Trophoblast cell (in vitro differentiated cells and primary cell): ENCODE results near the gene RBFOX2.
A peak's percentile ranks its signal among the peaks of the same experiment; 100 is the strongest.
"Not testable (repeated sequence)": the region's sequence is repeated elsewhere in the genome, so short reads cannot be mapped to it uniquely, and the experiment has no call there.

Source experiments
- DNase-seq, 2 donors: peaks; one replicate each; pipeline ENCODE4 v3.0.0-alpha.2; 2016
- H2AFZ ChIP-seq: 2 replicates; pipeline ENCODE4 v1.6.1; 2013; ENCODE audit warnings: low read length, moderate library complexity, mild to moderate bottlenecking; ENCODE audit not compliant: insufficient read depth, poor library complexity
- H2AK5ac ChIP-seq: 2 replicates; pipeline ENCODE4 v1.6.1; 2013; ENCODE audit warnings: mild to moderate bottlenecking, low read length
- H2BK120ac ChIP-seq: 2 replicates; pipeline ENCODE4 v1.6.1; 2013; ENCODE audit warnings: low read length, mild to moderate bottlenecking, moderate library complexity; ENCODE audit not compliant: insufficient read depth, poor library complexity
- H2BK12ac ChIP-seq: 2 replicates; pipeline ENCODE4 v1.6.1; 2013; ENCODE audit warnings: mild to moderate bottlenecking, low read length, moderate library complexity
- H2BK5ac ChIP-seq: 2 replicates; pipeline ENCODE4 v1.6.1; 2013; ENCODE audit warnings: low read length, low read depth, moderate library complexity, mild to moderate bottlenecking; ENCODE audit not compliant: poor library complexity
- H3K14ac ChIP-seq: 2 replicates; pipeline ENCODE4 v1.6.1; 2013; ENCODE audit warnings: mild to moderate bottlenecking, low read length
- H3K18ac ChIP-seq: 2 replicates; pipeline ENCODE4 v1.6.1; 2013; ENCODE audit warnings: mild to moderate bottlenecking, low read length
- H3K23ac ChIP-seq: 2 replicates; pipeline ENCODE4 v1.6.1; 2013; ENCODE audit warnings: low read length
- H3K27ac ChIP-seq: 2 replicates; pipeline ENCODE4 v1.5.1; 2013; ENCODE audit warnings: low read depth, mild to moderate bottlenecking, inconsistent platforms, low read length, moderate library complexity
- H3K27me3 ChIP-seq: 2 replicates; pipeline ENCODE4 v1.6.1; 2013; ENCODE audit warnings: inconsistent platforms, mild to moderate bottlenecking, low read length, moderate library complexity; ENCODE audit not compliant: insufficient read depth
- H3K36me3 ChIP-seq, 2 experiments: 1 replicate in 1 of 2; 2 replicates in 1 of 2; pipeline ENCODE4 v1.6.1; 2013; ENCODE audit warnings: low read length in 2 of 2, mild to moderate bottlenecking in 2 of 2, moderate library complexity in 1 of 2; ENCODE audit not compliant: insufficient read depth in 2 of 2, control insufficient read depth in 1 of 2
- H3K4ac ChIP-seq: 2 replicates; pipeline ENCODE4 v1.6.1; 2013; ENCODE audit warnings: low read depth, mild to moderate bottlenecking, low read length, moderate library complexity
- H3K4me1 ChIP-seq, 2 experiments: 1 replicate in 1 of 2; 2 replicates in 1 of 2; pipeline ENCODE4 v1.6.1; 2013; ENCODE audit warnings: low read length in 2 of 2, mild to moderate bottlenecking in 2 of 2, moderate library complexity in 1 of 2; ENCODE audit not compliant: insufficient read depth in 2 of 2, control insufficient read depth in 1 of 2
- H3K4me2 ChIP-seq: 2 replicates; pipeline ENCODE4 v1.6.1; 2013; ENCODE audit warnings: inconsistent platforms, mild to moderate bottlenecking, low read length, moderate library complexity
- H3K4me3 ChIP-seq: 2 replicates; pipeline ENCODE4 v1.5.1; 2013; ENCODE audit warnings: mild to moderate bottlenecking, low read depth, low read length, inconsistent platforms
- H3K79me1 ChIP-seq: one replicate; pipeline ENCODE4 v1.6.1; 2013; ENCODE audit warnings: low read length
- H3K79me2 ChIP-seq: 2 replicates; pipeline ENCODE4 v1.6.1; 2013; ENCODE audit warnings: low read length, mild to moderate bottlenecking; ENCODE audit not compliant: control insufficient read depth, insufficient read depth, poor library complexity
- H3K9ac ChIP-seq: 2 replicates; pipeline ENCODE4 v1.6.1; 2013; ENCODE audit warnings: mild to moderate bottlenecking, low read length
- H3K9me3 ChIP-seq: 2 replicates; pipeline ENCODE4 v1.6.1; 2013; ENCODE audit warnings: low read depth, mild to moderate bottlenecking, control low read depth, inconsistent platforms, low read length; ENCODE audit not compliant: insufficient read depth
- H4K12ac ChIP-seq: 2 replicates; pipeline ENCODE4 v1.6.1; 2013; ENCODE audit warnings: low read depth, mild to moderate bottlenecking, low read length, moderate library complexity
- H4K8ac ChIP-seq: 2 replicates; pipeline ENCODE4 v1.6.1; 2013; ENCODE audit warnings: low read depth, mild to moderate bottlenecking, low read length, moderate library complexity
- H4K91ac ChIP-seq: one replicate; pipeline ENCODE4 v1.6.1; 2013; ENCODE audit warnings: low read depth, mild to moderate bottlenecking, low read length, moderate library complexity
- WGBS: extraction: QIAGEN DNeasy Blood & Tissue Kit; methylation state at CpG from one replicate; pipeline ENCODE4 v1.1.7; 2013; ENCODE audit warnings: missing lambda C conversion rate; ENCODE audit not compliant: insufficient read length, insufficient coverage; ENCODE audit errors: extremely low coverage; 5-methylcytosine and 5-hydroxymethylcytosine counted together

RBFOX2 gene

DNA sequence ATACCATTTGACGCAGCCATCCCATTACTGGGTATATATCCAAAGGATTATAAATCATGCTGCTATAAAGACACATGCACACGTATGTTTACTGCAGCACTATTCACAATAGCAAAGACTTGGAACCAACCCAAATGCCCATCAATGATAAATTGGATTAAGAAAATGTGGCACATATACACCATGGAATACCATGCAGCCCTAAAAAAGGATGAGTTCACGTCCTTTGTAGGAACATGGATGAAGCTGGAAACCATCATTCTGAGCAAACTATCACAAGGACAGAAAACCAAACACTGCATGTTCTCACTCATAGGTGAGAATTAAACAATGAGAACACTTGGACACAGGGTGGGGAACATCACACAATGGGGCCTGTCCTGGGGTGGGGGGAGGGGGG is 7.8 kb downstream of the RBFOX2 start:
- not testable (repeated sequence) for H3K4me1 ChIP-seq, H3K79me1 ChIP-seq, H4K12ac ChIP-seq, H3K18ac ChIP-seq, H2BK5ac ChIP-seq, DNase-seq, H3K27ac ChIP-seq, H3K4me3 ChIP-seq, H4K91ac ChIP-seq, H2AK5ac ChIP-seq, H3K23ac ChIP-seq, H2BK12ac ChIP-seq, H4K8ac ChIP-seq, H3K9ac ChIP-seq, H3K79me2 ChIP-seq, H3K36me3 ChIP-seq, H2AFZ ChIP-seq, H3K27me3 ChIP-seq, H2BK120ac ChIP-seq, H3K14ac ChIP-seq, H3K4ac ChIP-seq, H3K9me3 ChIP-seq, H3K4me2 ChIP-seq
- WGBS: no CpG with 5 or more reads among the region's 3 CpGs

DNA sequence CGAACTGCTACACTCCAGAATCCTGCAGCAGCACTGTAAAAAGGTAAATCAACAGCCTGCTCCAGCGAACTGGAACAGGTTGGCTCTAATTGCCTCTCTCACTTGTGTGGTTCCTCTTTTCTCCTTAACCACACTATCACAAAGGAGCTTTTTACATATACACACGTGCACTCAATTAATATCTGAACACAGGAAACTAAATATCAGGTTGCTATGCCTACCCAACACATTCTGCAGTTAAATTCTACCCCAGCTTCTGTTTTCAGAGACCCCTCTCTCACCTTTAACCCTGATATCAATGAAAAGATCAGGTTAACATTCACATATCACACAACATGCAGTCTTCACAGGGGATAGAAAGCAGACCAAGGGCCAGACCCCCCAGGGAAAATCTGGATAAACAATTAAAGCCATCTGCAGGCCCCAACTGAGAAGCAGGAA is 11.0 kb downstream of the RBFOX2 start:
- Histone ChIP-seq H4K12ac (no peak overlapping the region), H3K14ac (no peak overlapping the region), H3K4ac (no peak overlapping the region), H2BK5ac (no peak overlapping the region), H3K79me2 (peaks cover 1% of the 10 kb centered on the region), H3K18ac (no peak overlapping the region), H3K4me2 (peak overlapping the region; percentile 14), H3K27me3 (no peaks in the 10 kb centered on the region), H3K4me3 (no peak overlapping the region), H2BK12ac (no peak overlapping the region), H3K9ac (no peak overlapping the region), H3K23ac (no peak overlapping the region), H4K8ac (no peak overlapping the region), H3K27ac (no peak overlapping the region), H2AFZ (no peak overlapping the region), H3K79me1 (no peaks in the 10 kb centered on the region), H2BK120ac (no peak overlapping the region), H2AK5ac (no peak overlapping the region), H4K91ac (no peak overlapping the region), H3K36me3 (no peaks in the 10 kb centered on the region), H3K9me3 (no peaks in the 10 kb centered on the region), H3K4me1 (peaks cover 3 to 13% of the 10 kb centered on the region in 2 experiments)
- WGBS: no CpG with 5 or more reads among the region's 3 CpGs
- no peak for DNase-seq

DNA sequence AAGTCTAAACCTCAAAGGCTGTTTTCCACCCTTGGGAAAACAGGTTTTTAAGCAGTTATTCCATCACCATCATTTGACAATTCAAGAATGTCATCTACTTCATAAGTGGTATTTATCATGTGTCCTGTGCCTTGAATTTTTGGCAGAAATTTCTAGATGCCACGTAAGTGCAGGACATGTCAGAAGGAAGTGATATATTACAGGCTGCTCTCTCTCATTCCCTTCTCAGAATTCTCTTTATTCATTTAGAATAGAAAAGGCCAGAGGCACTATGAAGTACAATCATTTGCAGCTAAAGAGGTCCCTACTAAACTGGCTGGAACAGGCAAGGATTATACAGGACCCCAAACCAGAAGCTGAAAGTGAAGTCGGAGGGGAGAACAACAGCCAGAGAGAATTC is 11.9 kb downstream of the RBFOX2 start:
- H3K27me3 ChIP-seq: no peaks in the 10 kb centered on the region
- DNase-seq: no peak

DNA sequence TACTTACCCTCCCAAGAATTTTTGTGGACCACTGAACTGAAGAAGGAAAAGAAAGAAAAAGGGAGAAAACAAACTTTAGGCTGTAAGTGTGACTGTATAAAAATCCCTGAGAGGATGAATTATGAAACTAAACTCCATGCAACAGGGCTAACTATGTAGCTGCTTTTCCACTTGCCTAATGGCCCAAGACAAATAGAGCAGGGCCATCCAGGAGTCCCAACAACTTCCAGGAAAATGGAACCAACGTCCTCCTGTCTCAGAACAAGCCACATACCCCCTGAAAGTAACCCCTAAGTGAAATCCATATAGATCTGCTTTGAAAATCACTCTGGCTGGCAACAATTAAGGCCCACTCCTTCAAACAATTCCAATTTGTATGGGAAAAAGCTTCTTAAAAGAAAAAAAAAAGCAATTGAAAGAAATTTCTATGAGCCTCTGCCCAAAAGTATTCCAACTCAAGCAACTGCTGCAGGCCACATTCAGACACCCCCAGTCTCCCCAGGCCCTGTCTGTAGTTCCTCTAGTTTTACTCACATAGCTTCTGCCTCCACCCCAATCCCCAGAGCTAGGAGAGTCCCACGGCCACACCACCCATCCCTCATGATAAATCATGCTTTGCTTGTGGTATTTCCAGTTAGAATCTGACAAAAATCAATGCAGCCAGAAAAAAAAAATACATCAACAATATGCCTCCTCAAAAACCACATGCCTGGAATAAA is 12.7 kb downstream of the RBFOX2 start:
- H3K4me2 ChIP-seq: no peak overlapping the region
- H3K79me1 ChIP-seq: no peaks in the 10 kb centered on the region
- no peak overlapping the region for H2BK12ac ChIP-seq
- H3K27ac ChIP-seq: no peak overlapping the region
- peaks cover 3 to 10% of the 10 kb centered on the region in 2 experiments for H3K4me1 ChIP-seq
- no peaks in the 10 kb centered on the region for H3K36me3 ChIP-seq
- no peak overlapping the region for H4K8ac ChIP-seq
- H3K4me3 ChIP-seq: no peak overlapping the region
- H3K79me2 ChIP-seq: peaks cover 1% of the 10 kb centered on the region
- H2BK5ac ChIP-seq: no peak overlapping the region
- H3K23ac ChIP-seq: no peak overlapping the region
- WGBS: no CpG with 5 or more reads among the region's 2 CpGs
- no peaks in the 10 kb centered on the region for H3K27me3 ChIP-seq
- no peak for DNase-seq
- no peak overlapping the region for H3K9ac ChIP-seq
- H2AK5ac ChIP-seq: no peak overlapping the region
- H4K12ac ChIP-seq: no peak overlapping the region
- H3K14ac ChIP-seq: no peak overlapping the region
- no peak overlapping the region for H4K91ac ChIP-seq
- H2BK120ac ChIP-seq: no peak overlapping the region
- no peaks in the 10 kb centered on the region for H3K9me3 ChIP-seq
- H3K18ac ChIP-seq: no peak overlapping the region
- H2AFZ ChIP-seq: no peak overlapping the region
- peak overlapping the region; percentile 41 for H3K4ac ChIP-seq

More for the DNA sequence above, 11.9 kb downstream of the RBFOX2 start:
- no peaks in the 10 kb centered on the region for H3K9me3 ChIP-seq
- H3K4ac ChIP-seq: no peak overlapping the region
- H3K4me1 ChIP-seq: peaks cover 3 to 10% of the 10 kb centered on the region in 2 experiments
- H3K79me1 ChIP-seq: no peaks in the 10 kb centered on the region
- no peaks in the 10 kb centered on the region for H3K36me3 ChIP-seq
- H2AK5ac ChIP-seq: no peak overlapping the region
- H3K9ac ChIP-seq: no peak overlapping the region
- no peak overlapping the region for H4K91ac ChIP-seq
- no peak overlapping the region for H2AFZ ChIP-seq
- no peak overlapping the region for H3K27ac ChIP-seq
- H3K14ac ChIP-seq: no peak overlapping the region
- peaks cover 1% of the 10 kb centered on the region for H3K79me2 ChIP-seq
- H4K12ac ChIP-seq: no peak overlapping the region
- WGBS: no CpG with 5 or more reads among the region's 2 CpGs
- H2BK5ac ChIP-seq: no peak overlapping the region
- no peak overlapping the region for H2BK120ac ChIP-seq
- H2BK12ac ChIP-seq: no peak overlapping the region
- H4K8ac ChIP-seq: no peak overlapping the region
- H3K4me3 ChIP-seq: no peak overlapping the region
- H3K18ac ChIP-seq: no peak overlapping the region
- no peak overlapping the region for H3K4me2 ChIP-seq
- no peak overlapping the region for H3K23ac ChIP-seq
